SK-N-MC (cell line): ENCODE data around the gene OGFRL1.

ENCODE experiments used
- EZH2 ChIP-seq: fragments of 200-600 bp; sonication (generic); IDR thresholded peaks from one replicate; pipeline ENCODE4 v1.6.1; 2017; ENCODE audit warnings: antibody characterized with exemption
- POLR2AphosphoS5 ChIP-seq: IDR thresholded peaks from 2 replicates; pipeline ENCODE4 v1.6.1; 2012; ENCODE audit warnings: mild to moderate bottlenecking, low read depth, low read length, borderline replicate concordance

GRCh38 chr6:71284785-71285184 is 3.8 kb upstream of the OGFRL1 start:
- no peak for TF ChIP-seq EZH2
- no peak for TF ChIP-seq POLR2AphosphoS5
